ENCODE results near the gene NME5.

NME5 gene

GRCh38 chr5:138103319-138103637, 36.0 kb downstream of the NME5 start:
- Histone ChIP-seq H3K27me3 (ENCODE audit: insufficient read depth, low read length, poor library complexity, severe bottlenecking) (no peaks in the 10 kb centered on the region), H3K4me3 (ENCODE audit: low read length, poor library complexity, severe bottlenecking) (no peak overlapping the region), H3K4me2 (ENCODE audit: low read depth, low read length, poor library complexity, severe bottlenecking) (no peak overlapping the region), H3K9me2 (replicated peaks; ENCODE audit: low read depth, low read length) (no peaks in the 10 kb centered on the region), H2AFZ (ENCODE audit: low read length) (peak overlapping the region; percentile 63; the same call in 1 of the 2 replicates), H3F3A (ENCODE audit: low read depth) (no peaks in the 10 kb centered on the region), H3K79me2 (ENCODE audit: insufficient read depth, low read length) (no peaks in the 10 kb centered on the region), H3K9me3 (ENCODE audit: insufficient read depth, low read depth, low read length) (no peaks in the 10 kb centered on the region), H3K4me1 (ENCODE audit: insufficient read depth, low read length, poor library complexity, severe bottlenecking) (no peaks in the 10 kb centered on the region), H4K20me1 (ENCODE audit: insufficient read depth, low read length, poor library complexity, severe bottlenecking) (no peaks in the 10 kb centered on the region), H3K36me3 (ENCODE audit: insufficient read depth, low read length) (no peaks in the 10 kb centered on the region), H3K9ac (ENCODE audit: low read depth, low read length, poor library complexity, severe bottlenecking) (no peak overlapping the region)
- TF ChIP-seq, protein P1, sequence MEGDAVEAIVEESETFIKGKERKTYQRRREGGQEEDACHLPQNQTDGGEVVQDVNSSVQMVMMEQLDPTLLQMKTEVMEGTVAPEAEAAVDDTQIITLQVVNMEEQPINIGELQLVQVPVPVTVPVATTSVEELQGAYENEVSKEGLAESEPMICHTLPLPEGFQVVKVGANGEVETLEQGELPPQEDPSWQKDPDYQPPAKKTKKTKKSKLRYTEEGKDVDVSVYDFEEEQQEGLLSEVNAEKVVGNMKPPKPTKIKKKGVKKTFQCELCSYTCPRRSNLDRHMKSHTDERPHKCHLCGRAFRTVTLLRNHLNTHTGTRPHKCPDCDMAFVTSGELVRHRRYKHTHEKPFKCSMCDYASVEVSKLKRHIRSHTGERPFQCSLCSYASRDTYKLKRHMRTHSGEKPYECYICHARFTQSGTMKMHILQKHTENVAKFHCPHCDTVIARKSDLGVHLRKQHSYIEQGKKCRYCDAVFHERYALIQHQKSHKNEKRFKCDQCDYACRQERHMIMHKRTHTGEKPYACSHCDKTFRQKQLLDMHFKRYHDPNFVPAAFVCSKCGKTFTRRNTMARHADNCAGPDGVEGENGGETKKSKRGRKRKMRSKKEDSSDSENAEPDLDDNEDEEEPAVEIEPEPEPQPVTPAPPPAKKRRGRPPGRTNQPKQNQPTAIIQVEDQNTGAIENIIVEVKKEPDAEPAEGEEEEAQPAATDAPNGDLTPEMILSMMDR (conservative IDR thresholded peaks at IDR 0.05; ENCODE audit: low read length): no peak
- no peak for TF ChIP-seq EZH2phosphoT487 (IDR thresholded peaks at IDR 0.05; ENCODE audit: borderline replicate concordance)

GRCh38 chr5:138102454-138103318, 36.5 kb downstream of the NME5 start:
- Histone ChIP-seq H3F3A (ENCODE audit: low read depth) (no peaks in the 10 kb centered on the region), H3K4me1 (ENCODE audit: insufficient read depth, low read length, poor library complexity, severe bottlenecking) (no peaks in the 10 kb centered on the region), H3K4me2 (ENCODE audit: low read depth, low read length, poor library complexity, severe bottlenecking) (no peak overlapping the region), H3K9me3 (ENCODE audit: insufficient read depth, low read depth, low read length) (no peaks in the 10 kb centered on the region), H3K9ac (ENCODE audit: low read depth, low read length, poor library complexity, severe bottlenecking) (no peak overlapping the region), H3K9me2 (replicated peaks; ENCODE audit: low read depth, low read length) (no peaks in the 10 kb centered on the region), H2AFZ (ENCODE audit: low read length) (peak overlapping the region; percentile 63; the same call in 1 of the 2 replicates), H3K36me3 (ENCODE audit: insufficient read depth, low read length) (no peaks in the 10 kb centered on the region), H3K79me2 (ENCODE audit: insufficient read depth, low read length) (no peaks in the 10 kb centered on the region), H3K27me3 (ENCODE audit: insufficient read depth, low read length, poor library complexity, severe bottlenecking) (no peaks in the 10 kb centered on the region), H3K4me3 (ENCODE audit: low read length, poor library complexity, severe bottlenecking) (no peak overlapping the region), H4K20me1 (ENCODE audit: insufficient read depth, low read length, poor library complexity, severe bottlenecking) (no peaks in the 10 kb centered on the region)
- TF ChIP-seq EZH2phosphoT487 (IDR thresholded peaks at IDR 0.05; ENCODE audit: borderline replicate concordance): no peak
- TF ChIP-seq, protein P1 (conservative IDR thresholded peaks at IDR 0.05; ENCODE audit: low read length): no peak

GRCh38 chr5:138096997-138097828, 42.0 kb downstream of the NME5 start:
- H2AFZ ChIP-seq (ENCODE audit: low read length): no peak overlapping the region
- no peaks in the 10 kb centered on the region for H3K79me2 ChIP-seq (ENCODE audit: insufficient read depth, low read length)
- no peaks in the 10 kb centered on the region for H3K9me3 ChIP-seq (ENCODE audit: insufficient read depth, low read depth, low read length)
- no peak overlapping the region for H3K4me3 ChIP-seq (ENCODE audit: low read length, poor library complexity, severe bottlenecking)
- no peak overlapping the region for H3K9ac ChIP-seq (ENCODE audit: low read depth, low read length, poor library complexity, severe bottlenecking)
- no peaks in the 10 kb centered on the region for H3K9me2 ChIP-seq (replicated peaks; ENCODE audit: low read depth, low read length)
- TF ChIP-seq, protein P1 (conservative IDR thresholded peaks at IDR 0.05; ENCODE audit: low read length): no peak
- no peak for TF ChIP-seq EZH2phosphoT487 (IDR thresholded peaks at IDR 0.05; ENCODE audit: borderline replicate concordance)
- 0 out of 2 replicates have a peak, but pooled peaks cover 3% of the 10 kb centered on the region for H3F3A ChIP-seq (ENCODE audit: low read depth)
- H3K4me2 ChIP-seq (ENCODE audit: low read depth, low read length, poor library complexity, severe bottlenecking): peak overlapping the region; percentile 26
- H3K4me1 ChIP-seq (ENCODE audit: insufficient read depth, low read length, poor library complexity, severe bottlenecking): peaks cover 49% of the 10 kb centered on the region
- H3K36me3 ChIP-seq (ENCODE audit: insufficient read depth, low read length): no peaks in the 10 kb centered on the region
- no peaks in the 10 kb centered on the region for H4K20me1 ChIP-seq (ENCODE audit: insufficient read depth, low read length, poor library complexity, severe bottlenecking)
- H3K27me3 ChIP-seq (ENCODE audit: insufficient read depth, low read length, poor library complexity, severe bottlenecking): no peaks in the 10 kb centered on the region
